ENCODE results near the gene C9.
A peak's percentile ranks its signal among the peaks of the same experiment; 100 is the strongest.
"Not testable (repeated sequence)": the region's sequence is repeated elsewhere in the genome, so short reads cannot be mapped to it uniquely, and the experiment has no call there.

The C9 gene

DNA sequence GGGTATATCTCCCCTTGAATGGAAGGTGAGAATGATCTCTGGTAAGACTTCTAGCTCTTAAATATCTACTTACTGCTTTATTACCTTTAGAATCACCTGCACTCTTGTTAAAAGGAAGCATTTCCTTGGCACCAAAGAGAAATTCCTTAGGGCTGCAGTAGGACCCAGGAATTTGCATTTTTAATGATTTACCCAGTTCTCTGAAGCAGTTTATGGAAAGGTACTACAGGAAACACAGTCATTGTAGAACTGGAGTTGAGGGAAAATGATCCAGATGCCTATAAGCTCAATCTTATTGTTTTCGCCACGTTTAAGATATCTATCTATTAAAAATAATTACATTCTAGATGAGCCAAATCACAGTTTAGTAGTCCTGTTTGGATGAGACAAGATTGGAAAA is 9.5 kb upstream of the C9 start:
- no peak for DNase-seq

DNA sequence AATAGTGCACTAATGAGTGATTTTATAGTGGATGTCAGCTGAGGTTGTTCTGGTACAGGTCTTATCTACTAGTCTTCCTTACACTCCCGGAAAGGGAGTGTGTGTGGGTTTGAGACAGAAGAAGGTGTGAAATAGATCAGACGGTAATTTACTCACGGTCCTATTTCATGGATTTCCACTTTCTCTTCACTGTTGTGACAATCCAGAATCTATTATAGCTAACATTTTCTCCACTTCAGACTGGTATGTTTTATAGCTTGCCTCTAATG is 7.0 kb upstream of the C9 start:
- no peak for DNase-seq

DNA sequence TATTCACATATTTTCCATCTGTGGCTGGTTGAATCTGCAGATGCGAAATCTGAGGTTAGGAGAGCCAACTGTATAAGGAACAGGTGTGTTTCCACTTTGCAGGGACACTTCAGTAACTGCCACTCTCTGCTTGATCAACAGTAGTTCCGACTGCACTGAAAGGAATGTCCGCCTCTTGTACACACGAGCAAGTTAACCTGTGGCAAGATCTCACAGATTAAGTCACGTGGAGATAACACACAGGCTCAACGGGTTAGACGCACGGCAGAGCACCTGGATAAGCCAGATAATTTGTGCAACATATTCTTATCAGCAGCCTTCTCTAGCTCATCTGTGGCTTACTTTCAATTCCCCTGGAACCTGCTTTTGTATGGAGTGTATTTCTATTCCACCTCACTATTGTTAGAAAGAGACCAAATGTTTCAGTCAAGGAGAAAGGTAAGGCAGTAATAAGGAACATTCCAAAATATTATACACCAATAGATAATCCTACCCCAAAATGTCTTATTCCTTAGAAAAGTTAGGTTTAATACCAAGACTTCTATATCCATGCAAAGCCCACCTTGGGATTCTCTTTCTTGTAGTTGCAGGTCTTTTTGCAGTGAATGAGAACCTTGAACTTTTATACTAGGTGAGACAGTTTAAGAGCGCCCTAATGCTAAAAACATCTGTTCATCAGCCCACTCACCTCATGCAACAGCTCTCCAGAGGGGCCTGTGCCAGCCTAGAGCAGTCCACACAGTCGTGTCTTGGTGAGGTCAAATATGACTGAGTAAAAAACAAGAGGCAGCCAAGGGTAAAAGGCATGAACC is 6.5 kb upstream of the C9 start:
- no peak for DNase-seq

DNA sequence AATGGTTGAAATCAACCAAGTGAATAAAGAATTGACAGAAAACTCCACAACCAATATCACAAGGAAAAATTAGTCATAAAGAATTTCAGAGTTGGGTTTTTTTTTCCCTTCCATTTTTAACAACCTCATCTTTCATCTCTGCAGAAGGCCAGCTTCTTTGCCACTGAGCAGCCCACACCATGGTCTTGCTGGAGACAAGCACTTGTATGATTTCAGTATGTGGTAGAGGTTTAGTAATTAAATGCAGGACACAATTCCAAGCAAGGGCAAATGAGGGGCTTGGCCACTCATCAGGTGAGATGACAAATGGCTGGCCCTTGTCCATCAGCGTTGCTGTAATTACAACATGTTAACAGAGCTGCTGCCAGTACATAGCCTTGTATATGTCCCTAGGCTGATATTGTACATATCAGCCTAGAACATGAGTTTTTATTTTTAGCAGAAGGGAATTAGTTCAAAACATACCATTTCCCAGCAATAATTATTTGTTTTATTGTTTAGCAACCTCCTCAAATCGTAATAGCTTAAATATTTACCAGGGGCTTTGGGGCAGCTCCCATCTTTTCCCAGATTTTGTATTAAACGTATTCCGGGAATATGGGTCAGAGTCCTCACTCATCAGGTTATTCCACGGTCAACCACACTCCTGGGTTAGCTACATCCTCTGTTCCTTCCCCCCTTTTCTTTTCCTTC is 5.0 kb upstream of the C9 start:
- no peak for DNase-seq

DNA sequence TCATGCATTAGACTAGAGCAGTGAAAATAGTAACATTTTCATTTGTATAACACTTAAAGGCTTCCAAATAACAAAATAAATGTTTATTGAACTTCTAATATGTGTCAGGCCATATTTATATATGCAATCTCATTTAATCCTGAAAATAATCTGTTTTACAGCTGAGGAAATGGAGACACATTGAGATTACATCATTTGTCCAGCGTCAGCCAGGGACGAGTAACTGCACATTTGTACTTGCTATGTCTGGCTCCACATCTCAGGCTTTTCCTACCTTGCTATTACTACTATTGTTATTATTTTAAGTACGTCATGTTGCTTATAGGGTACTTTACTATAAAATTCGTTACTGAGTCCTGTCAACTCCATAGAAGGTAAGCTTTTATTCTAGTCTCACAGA is 3.8 kb upstream of the C9 start:
- DNase-seq = no peak

DNA sequence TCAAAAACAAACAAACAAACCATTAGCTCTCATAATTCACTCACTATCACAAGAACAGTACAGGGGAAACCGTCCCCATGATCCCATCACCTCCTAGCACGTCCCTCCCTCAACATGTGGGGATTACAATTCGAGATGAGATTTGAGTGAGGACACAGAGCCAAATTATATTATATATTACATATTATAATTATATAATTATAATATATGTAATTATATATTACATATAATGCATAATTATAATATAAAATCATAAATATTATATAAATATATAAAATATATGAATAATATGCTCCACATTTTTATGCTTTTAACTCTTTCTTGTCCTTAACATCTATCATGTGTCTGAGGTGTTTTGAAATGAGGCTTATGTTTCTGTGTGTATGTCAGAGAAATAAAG is 3.4 kb upstream of the C9 start:
- no peak for DNase-seq

DNA sequence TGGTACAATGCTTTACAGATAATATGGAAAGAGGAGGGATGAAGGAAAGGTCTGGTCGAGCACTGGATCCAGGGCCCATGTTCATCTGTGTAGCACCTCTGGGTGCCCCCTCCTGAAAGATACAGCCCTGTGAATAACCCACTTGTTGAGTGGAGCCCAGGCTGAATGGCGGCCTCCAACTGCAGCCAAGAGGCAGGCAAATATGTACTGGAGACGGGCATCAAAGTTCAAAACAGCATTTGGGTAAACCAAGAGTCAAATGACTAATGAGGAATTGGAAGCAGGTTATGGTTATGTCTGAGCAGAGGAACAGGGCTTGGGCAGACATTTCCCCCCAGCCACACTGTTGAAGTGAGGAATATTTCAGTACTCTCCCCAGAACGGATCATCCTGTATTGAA is 1.1 kb downstream of the C9 start:
- no peak for DNase-seq

DNA sequence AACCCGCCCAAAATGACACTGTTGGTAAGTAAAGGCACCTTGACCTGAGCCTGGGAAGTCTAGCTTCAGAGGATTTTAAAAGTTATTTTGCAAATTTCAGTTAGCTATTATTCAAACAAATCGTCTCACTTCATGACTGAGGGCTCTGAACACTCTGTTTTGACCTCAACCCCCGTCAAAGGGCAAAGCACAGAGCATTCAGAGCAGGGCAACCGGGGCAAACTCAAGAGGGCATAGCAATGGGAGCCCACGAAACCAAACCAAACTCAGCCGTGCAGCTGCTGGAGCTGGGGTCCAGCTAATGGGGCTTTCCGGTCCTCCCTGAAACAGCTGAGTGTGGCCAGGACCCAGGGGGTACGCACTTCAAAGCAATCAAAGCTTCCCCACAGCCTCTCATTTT is 1.6 kb downstream of the C9 start:
- DNase-seq = no peak

DNA sequence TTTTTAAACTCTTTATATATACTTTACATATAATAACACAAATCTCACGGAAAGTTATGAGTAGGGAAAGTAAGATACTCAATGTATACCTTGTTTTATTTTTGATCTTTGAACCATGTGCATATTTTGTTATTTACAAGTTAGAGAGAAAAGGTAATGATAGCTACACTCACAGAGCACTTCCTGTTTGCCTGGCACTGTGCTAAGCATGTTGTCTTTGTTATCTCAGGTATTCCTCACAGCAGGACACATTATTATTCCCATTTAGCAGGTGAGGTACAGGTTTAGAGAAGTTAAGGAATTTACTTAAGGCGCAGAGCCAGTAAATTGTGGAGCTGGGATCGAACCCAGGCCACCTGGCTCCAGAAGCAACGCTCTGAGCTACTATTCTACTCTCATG is 3.0 kb downstream of the C9 start:
- no peak for DNase-seq

DNA sequence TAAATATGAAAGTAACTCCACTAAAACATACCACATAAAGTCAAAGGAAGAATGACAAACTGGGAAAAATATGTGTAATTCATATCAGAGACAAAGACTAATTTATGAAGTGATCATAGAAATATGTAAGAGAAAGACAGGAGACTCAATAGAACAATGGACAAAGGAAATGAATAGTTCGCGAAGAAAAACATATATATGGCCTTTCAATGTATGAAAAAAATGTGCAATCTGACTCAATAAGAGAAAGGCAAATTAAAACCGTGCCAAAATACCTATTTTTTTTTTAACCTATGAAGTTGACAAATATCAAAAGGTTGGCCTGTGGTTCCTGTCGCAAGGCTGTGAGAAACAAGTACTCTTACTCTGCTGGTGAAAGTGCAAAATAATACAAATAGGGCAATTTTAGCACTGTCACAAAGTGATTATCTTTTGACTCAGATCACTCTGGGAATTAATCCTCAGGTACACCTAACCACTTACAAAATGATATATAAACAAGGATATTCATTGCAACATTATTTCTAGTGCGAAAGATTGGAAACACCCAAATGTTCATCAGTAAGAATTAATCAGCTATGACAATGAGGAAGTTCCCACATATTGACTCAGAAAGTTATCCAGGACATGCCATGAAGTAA is 3.7 kb downstream of the C9 start:
- DNase-seq = no peak

DNA sequence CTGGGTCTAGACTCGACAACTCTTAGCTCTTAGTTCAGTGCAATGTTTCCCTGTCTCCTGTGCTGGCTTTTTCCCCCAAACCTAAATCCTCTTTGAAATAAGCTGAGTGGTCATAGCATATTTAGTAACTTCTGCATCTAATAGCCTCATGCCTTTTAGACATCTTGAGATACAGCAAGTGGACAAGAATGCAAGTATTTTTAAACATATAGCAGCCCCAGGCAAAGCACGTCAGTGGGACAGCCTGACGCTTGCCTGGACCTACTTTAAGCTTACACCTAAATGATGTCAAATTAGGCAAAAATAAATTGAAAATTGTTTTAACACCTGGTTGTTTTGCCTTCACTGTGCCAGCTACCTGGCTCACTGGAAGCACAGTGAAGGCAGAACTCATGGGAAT is 8.0 kb downstream of the C9 start:
- DNase-seq = no peak

DNA sequence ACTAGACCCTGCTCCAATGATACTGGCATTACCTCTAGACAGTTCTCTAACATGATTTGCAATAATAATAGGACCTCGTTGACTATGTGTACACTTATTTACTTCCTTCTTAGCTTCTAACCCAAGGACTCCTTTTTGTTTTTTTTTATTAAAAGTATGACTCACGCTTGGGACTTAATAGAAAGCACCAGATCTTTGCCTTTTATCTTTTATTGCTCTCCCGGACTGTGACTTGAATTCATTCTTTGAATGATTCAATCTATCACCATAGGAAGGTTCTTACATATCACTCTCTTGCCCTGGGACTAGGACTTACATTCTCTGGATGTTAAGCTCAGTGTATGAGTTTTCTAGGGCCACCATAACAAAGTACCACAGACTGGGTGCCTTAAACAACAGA is 9.0 kb downstream of the C9 start:
- DNase-seq = no peak

DNA sequence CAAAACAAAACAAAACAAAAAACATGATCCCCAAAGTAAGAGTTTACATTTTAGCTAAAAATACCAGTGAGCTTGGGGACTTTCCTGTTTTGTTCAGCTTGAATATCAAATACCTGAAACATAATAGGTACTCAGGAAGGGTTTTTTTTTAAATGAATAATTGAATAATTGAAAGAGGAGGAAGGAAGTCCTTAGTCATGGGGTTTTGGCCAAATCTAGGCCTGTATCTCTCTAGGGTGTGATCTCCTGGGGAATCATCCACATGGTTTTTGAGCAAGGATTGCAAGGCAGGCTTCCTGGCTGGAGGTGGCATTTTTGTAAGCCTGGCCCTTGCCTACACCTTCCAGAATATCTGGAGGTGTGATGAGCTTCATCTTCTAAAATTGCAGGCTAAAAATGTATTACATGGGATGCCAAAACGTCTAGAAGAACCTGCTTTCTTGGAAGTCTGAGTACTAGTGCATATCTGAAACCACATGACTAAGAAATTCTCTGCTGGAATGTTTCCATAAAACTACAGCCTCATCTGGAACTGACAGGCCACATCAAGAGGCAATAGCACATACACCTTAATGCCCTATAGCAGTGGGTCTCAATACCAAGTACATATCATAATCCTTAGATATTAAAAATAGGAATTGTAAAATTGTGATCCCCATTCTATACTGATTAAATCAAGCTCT is 10.4 kb downstream of the C9 start:
- peak in 1 of 58 donors; percentile 1 for DNase-seq

DNA sequence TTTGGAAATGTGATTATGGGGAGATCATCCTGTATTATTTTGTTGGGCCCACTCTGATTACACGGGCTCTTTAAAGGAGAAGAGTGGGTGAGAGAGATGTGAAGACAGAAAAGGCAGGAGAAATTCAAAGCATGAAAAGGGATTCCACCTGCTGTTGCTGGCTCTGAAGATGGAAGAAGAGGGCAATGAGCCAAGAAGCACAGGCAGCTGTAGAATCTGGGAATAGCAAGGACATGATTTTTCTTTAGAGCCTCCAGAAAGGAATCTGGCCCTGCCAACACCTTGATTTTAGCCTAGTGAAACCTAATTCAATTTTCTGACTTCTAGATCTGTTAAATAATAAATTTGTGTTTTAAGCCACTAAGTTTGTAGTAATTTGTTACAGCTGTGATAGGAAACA is 11.3 kb downstream of the C9 start:
- DNase-seq = peak in 9 of 58 donors; percentile 1 to 10 (median 6)

DNA sequence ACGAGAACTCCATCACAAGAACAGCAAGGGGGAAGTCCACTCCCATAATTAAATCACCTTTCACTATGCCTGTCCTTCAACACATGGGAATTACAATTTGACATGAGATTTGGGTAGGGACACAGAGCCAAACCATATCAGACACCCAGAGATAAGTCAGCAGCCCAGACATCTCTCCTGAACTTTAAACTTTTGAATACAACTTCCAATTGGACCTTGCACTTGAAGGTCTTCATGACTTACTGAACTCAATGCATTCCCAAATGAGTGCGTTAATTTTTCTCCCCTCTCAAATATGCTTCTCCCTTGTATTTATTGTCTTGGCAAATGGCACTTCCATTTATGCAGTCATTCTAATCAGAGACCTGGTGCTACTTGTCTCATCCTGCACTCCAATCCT is 12.1 kb downstream of the C9 start:
- no peak for DNase-seq

DNA sequence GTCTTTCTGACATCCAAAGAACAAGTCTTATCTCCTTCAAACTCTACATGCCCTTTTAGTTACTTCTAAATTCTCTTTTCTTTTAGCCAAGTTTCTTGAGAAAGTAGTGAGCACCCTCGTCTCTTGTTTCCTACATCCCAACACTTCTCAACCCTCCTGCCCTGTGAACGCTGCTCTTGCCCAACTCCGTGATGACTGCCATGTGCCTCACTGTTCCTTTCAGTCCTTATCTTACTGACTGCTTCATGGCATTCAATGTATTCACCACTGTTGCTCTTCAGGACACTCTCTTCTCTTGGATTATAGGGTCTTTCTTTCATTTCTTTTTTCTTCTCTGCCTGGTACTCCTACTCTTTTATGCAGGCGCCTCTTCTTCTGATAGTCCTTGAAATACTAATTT is 14.8 kb downstream of the C9 start:
- no peak for DNase-seq

DNA sequence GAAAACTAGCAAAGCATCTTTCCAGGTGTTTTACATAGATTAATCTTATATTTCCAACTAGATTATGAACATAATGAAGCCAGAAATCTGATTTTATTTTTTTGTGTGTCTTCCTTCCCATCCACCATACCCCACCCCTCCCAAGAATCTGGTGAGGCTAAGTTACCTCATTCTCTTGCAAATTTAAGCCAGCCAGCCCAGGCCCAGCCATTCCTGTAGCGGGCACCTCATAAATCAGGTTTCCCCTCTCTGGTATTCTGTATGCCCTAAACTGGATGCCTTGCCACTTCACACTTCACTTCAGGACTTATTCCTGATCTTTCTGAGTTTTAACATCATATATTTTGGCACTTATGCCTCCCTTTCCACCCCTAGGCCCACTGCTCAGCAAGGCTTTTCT is 21.8 kb downstream of the C9 start:
- no peak for DNase-seq

DNA sequence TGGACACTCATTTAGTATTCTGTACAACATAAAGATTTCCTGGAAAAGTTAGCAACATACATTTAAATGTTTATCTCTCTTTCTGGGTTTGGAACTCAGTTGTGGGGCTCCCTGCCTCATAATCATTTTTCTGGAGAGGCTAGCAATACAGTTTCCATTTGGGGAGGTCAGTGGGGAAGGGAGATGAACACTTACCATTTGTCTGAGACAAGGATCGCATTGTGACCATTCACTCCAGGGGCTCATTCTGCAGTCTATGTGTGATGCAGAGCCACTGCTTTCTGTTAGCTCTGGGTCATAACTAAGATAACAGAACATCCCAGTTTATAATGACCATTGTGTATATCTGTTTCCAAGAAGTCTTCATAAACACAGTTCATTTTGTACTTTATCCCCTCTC is 22.4 kb downstream of the C9 start:
- DNase-seq = no peak

DNA sequence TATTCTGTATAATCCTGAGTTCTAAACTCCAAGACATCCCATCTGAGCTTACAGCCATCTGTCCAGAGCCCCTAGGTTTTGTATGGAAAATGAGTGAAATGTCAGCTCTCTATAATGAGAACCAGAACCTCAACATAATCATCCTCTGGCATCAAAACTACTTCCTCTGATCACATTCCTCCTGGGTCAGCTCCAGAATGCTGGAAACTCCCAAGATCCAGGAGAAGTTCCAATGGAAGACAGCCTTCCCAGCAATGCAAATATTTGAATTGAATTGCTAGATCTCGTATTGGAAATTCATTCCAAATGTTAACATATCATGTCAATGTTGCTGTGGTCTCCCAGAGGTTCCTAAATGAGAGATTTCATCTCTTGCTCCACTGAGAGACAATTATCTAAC is 23.8 kb downstream of the C9 start:
- no peak for DNase-seq

DNA sequence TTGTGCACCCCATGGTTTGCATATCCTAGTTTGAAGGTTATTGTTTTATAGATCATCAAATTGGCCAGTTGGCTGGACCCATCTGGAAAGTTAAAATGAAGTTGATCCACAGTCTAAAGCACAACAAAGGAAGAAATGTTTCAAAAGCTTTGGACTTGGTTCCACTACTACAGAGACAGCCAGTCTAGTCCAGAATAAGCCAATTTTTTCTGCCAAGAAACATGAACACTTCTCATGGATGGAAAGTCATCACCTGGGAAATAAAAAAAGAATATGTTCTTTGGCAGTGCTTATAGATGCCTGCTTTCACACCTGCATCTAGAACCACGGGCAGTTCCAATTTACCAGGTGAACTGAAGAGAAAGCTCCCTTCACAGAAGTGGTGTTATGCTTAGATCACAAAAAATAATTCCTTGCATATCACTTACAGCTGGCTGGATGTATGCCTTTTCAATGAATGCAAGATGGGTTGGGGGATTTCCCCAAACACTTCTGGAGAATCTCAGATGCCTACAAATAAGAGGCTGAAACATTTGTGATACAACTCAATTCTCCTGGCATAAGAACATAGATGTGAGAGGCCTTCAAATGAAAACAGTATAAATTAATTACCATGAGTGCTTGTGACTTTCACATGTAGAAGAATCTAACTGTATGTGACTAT is 26.9 kb downstream of the C9 start:
- DNase-seq = no peak

DNA sequence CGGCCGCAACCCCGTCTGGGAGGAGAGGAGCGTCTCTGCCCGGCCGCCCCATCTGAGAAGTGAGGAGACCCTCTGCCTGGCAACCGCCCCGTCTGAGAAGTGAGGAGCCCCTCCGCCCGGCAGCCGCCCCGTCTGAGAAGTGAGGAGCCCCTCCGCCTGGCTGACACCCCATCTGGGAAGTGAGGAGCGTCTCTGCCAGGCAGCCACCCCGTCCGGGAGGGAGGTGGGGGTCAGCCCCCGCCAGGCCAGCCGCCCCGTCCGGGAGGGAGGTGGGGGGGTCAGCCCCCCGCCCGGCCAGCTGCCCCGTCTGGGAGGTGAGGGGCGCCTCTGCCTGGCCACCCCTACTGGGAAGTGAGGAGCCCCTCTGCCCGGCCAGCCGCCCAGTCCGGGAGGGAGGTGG is 30.0 kb downstream of the C9 start:
- DNase-seq = not testable (repeated sequence)

DNA sequence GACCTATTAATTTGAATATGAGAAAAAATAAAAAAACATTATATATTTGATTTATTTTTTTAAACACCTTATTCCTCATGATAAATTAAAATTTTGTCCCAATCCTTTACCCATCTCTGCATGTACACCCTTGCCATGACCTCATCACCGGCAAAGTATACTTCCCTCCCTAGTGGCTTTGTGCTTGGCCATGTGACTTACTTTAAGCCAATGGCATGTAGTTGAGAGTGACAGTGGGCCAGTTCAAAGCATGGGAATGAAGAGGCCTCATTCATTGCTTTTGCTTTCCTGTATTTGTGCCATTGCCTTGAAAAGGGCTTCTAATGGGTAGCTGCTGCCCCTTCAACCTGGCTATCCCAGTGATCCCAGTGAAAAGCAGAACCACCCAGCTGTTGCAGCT is 31.2 kb downstream of the C9 start:
- DNase-seq = no peak

All from anterior cingulate cortex (tissue), 58 donors.